ENCODE results near the gene IGFBP4.

DNA sequence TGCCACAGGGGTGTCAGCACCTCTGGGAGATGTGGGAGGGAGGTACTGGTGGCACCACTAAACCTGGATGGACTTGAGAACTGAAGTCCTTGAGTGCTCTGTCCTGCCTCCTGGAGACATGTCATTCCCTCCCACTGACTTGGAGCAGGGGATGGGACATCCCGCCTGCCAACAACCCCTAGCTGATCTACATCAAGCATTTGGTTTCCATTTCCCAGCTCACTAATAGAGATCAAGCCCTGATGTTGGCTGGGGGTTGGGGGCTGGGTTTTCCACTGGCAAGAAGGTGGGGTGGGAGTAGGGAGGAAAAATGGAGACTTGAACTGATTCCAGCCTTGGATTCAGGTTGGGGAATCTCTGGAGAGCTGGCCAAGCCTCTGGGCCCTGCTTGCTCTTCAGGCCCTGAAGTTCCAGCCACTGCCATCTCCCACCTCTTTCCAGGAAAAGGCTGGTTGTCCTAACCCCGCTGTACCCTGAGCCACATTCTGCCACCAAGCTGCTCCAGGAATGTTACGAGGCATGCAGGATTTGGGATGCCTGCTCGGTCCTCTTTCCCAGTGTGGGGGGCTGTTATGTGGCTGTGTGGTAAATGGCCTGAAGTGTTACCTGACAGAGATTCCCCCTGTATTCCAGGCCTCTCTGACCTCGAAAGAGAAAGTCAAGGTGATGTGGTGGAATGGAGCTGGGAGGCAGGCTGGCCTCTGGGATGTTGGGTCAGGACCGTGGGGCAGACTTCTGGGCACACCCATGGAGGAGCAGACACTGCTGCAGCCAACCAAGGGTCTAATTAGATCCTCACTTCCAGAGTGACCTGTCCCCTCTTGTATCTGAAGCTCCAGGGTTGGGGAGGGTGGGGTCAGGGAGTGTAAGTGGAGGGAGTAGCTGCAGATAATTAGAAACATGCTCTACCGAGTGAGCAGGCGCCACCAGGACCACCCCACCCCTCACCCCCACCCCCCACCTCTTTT is 16.7 kb downstream of the IGFBP4 start:
- TF ChIP-seq, protein P1, sequence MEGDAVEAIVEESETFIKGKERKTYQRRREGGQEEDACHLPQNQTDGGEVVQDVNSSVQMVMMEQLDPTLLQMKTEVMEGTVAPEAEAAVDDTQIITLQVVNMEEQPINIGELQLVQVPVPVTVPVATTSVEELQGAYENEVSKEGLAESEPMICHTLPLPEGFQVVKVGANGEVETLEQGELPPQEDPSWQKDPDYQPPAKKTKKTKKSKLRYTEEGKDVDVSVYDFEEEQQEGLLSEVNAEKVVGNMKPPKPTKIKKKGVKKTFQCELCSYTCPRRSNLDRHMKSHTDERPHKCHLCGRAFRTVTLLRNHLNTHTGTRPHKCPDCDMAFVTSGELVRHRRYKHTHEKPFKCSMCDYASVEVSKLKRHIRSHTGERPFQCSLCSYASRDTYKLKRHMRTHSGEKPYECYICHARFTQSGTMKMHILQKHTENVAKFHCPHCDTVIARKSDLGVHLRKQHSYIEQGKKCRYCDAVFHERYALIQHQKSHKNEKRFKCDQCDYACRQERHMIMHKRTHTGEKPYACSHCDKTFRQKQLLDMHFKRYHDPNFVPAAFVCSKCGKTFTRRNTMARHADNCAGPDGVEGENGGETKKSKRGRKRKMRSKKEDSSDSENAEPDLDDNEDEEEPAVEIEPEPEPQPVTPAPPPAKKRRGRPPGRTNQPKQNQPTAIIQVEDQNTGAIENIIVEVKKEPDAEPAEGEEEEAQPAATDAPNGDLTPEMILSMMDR (conservative IDR thresholded peaks at IDR 0.05; ENCODE audit: low read depth, low read length): no peak
- TF ChIP-seq RFX5 (IDR thresholded peaks at IDR 0.05; ENCODE audit: low read depth, low read length) (no peak), POLR2A (IDR thresholded peaks at IDR 0.05; ENCODE audit: low read depth, low read length) (no peak), RCOR1 (IDR thresholded peaks at IDR 0.05; ENCODE audit: insufficient replicate concordance, low read length) (no peak), MAFK (IDR thresholded peaks at IDR 0.05; ENCODE audit: low read depth, low read length) (no peak), MAZ (IDR thresholded peaks at IDR 0.05; ENCODE audit: borderline replicate concordance, low read depth, low read length) (no peak), CEBPB (IDR thresholded peaks at IDR 0.05; ENCODE audit: low read depth, low read length) (no peak)
